H9 (cell line): ENCODE results near the gene SULT2B1. TPM values are rescaled to one million over a fixed set of nuclear protein-coding genes. Genes with fewer than 3 reads are reported as not detected.

Experiments used
- DNase-seq: peaks from one replicate; pipeline ENCODE4 v3.0.0-alpha.2; 2017
- H2AFZ ChIP-seq: one replicate; pipeline ENCODE4 v1.6.1; 2013; ENCODE audit warnings: mild to moderate bottlenecking, low read length, control low read depth, moderate library complexity
- H2AK5ac ChIP-seq: 2 replicates; pipeline ENCODE4 v1.6.1; 2013; ENCODE audit warnings: low read length, control low read depth, mixed read lengths; ENCODE audit not compliant: insufficient read length
- H2BK120ac ChIP-seq: one replicate; pipeline ENCODE4 v1.6.1; 2013; ENCODE audit warnings: low read depth, mild to moderate bottlenecking, low read length, control low read depth, inconsistent platforms; ENCODE audit not compliant: poor library complexity, severe bottlenecking
- H2BK12ac ChIP-seq: 2 replicates; pipeline ENCODE4 v1.6.1; 2013; ENCODE audit warnings: low read length, control low read depth, mixed read lengths, low read depth; ENCODE audit not compliant: insufficient read length
- H2BK15ac ChIP-seq: 2 replicates; pipeline ENCODE4 v1.6.1; 2013; ENCODE audit warnings: low read depth, low read length, control low read depth
- H2BK20ac ChIP-seq: one replicate; pipeline ENCODE4 v1.6.1; 2013; ENCODE audit warnings: low read depth, mild to moderate bottlenecking, low read length, control low read depth, inconsistent platforms; ENCODE audit not compliant: poor library complexity, severe bottlenecking
- H2BK5ac ChIP-seq: 2 replicates; pipeline ENCODE4 v1.6.1; 2013; ENCODE audit warnings: low read length, control low read depth, mixed read lengths; ENCODE audit not compliant: insufficient read length
- H3K14ac ChIP-seq: 2 replicates; pipeline ENCODE4 v1.6.1; 2013; ENCODE audit warnings: low read length, control low read depth; ENCODE audit not compliant: insufficient read depth
- H3K18ac ChIP-seq: 2 replicates; pipeline ENCODE4 v1.6.1; 2013; ENCODE audit warnings: low read depth, mild to moderate bottlenecking, mixed read lengths, low read length, control low read depth; ENCODE audit not compliant: insufficient read length
- H3K23ac ChIP-seq: 2 replicates; pipeline ENCODE4 v1.6.1; 2013; ENCODE audit warnings: low read length, control low read depth, mixed read lengths, low read depth; ENCODE audit not compliant: insufficient read length
- H3K23me2 ChIP-seq: 2 replicates; pipeline ENCODE4 v1.6.1; 2013; ENCODE audit warnings: low read depth, mild to moderate bottlenecking, mixed read lengths, low read length, control low read depth; ENCODE audit not compliant: insufficient read length, poor library complexity, severe bottlenecking
- H3K27ac ChIP-seq: 2 replicates; pipeline ENCODE4 v1.5.1; 2013; ENCODE audit warnings: low read length, control low read depth, mixed read lengths, low read depth; ENCODE audit not compliant: insufficient read length
- H3K27me3 ChIP-seq: 2 replicates; pipeline ENCODE4 v1.6.1; 2013; ENCODE audit warnings: low read length, control low read depth, inconsistent platforms; ENCODE audit not compliant: insufficient read depth
- H3K4ac ChIP-seq: 2 replicates; pipeline ENCODE4 v1.6.1; 2013; ENCODE audit warnings: low read depth, mild to moderate bottlenecking, control low read depth, inconsistent platforms, low read length, moderate library complexity
- H3K4me1 ChIP-seq: 2 replicates; pipeline ENCODE4 v1.6.1; 2013; ENCODE audit warnings: low read length, control low read depth, inconsistent platforms; ENCODE audit not compliant: insufficient read depth
- H3K4me2 ChIP-seq: 2 replicates; pipeline ENCODE4 v1.6.1; 2013; ENCODE audit warnings: low read length, control low read depth, mixed read lengths; ENCODE audit not compliant: insufficient read length, insufficient read depth
- H3K56ac ChIP-seq: 2 replicates; pipeline ENCODE4 v1.6.1; 2013; ENCODE audit warnings: low read depth, mild to moderate bottlenecking, mixed read lengths, low read length, control low read depth; ENCODE audit not compliant: insufficient read length
- H3K79me1 ChIP-seq: 2 replicates; pipeline ENCODE4 v1.6.1; 2013; ENCODE audit warnings: low read depth, mild to moderate bottlenecking, moderate library complexity, low read length, control low read depth, inconsistent platforms; ENCODE audit not compliant: insufficient read depth, poor library complexity, severe bottlenecking
- H3K79me2 ChIP-seq: 2 replicates; pipeline ENCODE4 v1.6.1; 2013; ENCODE audit warnings: low read length, control low read depth, inconsistent platforms; ENCODE audit not compliant: insufficient read depth
- H3K9ac ChIP-seq: 2 replicates; pipeline ENCODE4 v1.6.1; 2013; ENCODE audit warnings: low read length, control low read depth, mixed read lengths; ENCODE audit not compliant: insufficient read length; ENCODE audit errors: extremely low read depth
- H3K9me3 ChIP-seq: one replicate; pipeline ENCODE4 v1.6.1; 2013; ENCODE audit warnings: low read depth, low read length, inconsistent platforms; ENCODE audit not compliant: control insufficient read depth
- H3T11ph ChIP-seq: one replicate; pipeline ENCODE4 v1.6.1; 2013; ENCODE audit warnings: mild to moderate bottlenecking, low read length, control low read depth, inconsistent platforms
- H4K20me1 ChIP-seq: one replicate; pipeline ENCODE4 v1.6.1; 2013; ENCODE audit not compliant: control insufficient read depth, insufficient read length, insufficient read depth
- H4K5ac ChIP-seq: 2 replicates; pipeline ENCODE4 v1.6.1; 2013; ENCODE audit warnings: low read depth, mild to moderate bottlenecking, mixed read lengths, low read length, control low read depth; ENCODE audit not compliant: insufficient read length
- H4K8ac ChIP-seq: replicated peaks from 2 replicates; pipeline ENCODE4 v1.6.1; 2013; ENCODE audit warnings: low read length, control low read depth, mixed read lengths, low read depth; ENCODE audit not compliant: insufficient read length
- H4K91ac ChIP-seq: 2 replicates; pipeline ENCODE4 v1.6.1; 2013; ENCODE audit warnings: low read depth, mild to moderate bottlenecking, moderate library complexity, mixed read lengths, low read length, control low read depth; ENCODE audit not compliant: insufficient read length
- H3K27ac Mint-ChIP-seq, 3 experiments: 2 replicates in 2 of 3; 3 replicates in 1 of 3; pipeline ENCODE4 v1.8.0; 2020 to 2021; ENCODE audit warnings: mixed read lengths in 3 of 3, mild to moderate bottlenecking in 1 of 3, moderate library complexity in 1 of 3
- H3K27me3 Mint-ChIP-seq: 2 replicates; pipeline ENCODE4 v1.8.0; 2021; ENCODE audit warnings: low read depth, mild to moderate bottlenecking, moderate library complexity, mixed read lengths
- H3K36me3 Mint-ChIP-seq, 3 experiments: 2 replicates in 2 of 3; 3 replicates in 1 of 3; pipeline ENCODE4 v1.8.0; 2020 to 2021; ENCODE audit warnings: low read depth in 3 of 3, mixed read lengths in 3 of 3; ENCODE audit not compliant: insufficient read depth in 1 of 3
- H3K4me1 Mint-ChIP-seq, 2 experiments: 2 replicates each; pipeline ENCODE4 v1.8.0; 2020; ENCODE audit warnings: mixed read lengths in 2 of 2
- H3K4me3 Mint-ChIP-seq, 2 experiments: 2 replicates in 1 of 2; 3 replicates in 1 of 2; pipeline ENCODE4 v1.8.0; 2020 to 2021; ENCODE audit warnings: mild to moderate bottlenecking in 2 of 2, mixed read lengths in 2 of 2, moderate library complexity in 1 of 2
- H3K9me3 Mint-ChIP-seq, 2 experiments: 2 replicates in 1 of 2; 3 replicates in 1 of 2; pipeline ENCODE4 v1.8.0; 2020; ENCODE audit warnings: mild to moderate bottlenecking in 2 of 2, mixed read lengths in 2 of 2, moderate library complexity in 1 of 2
- WGBS: extraction: QIAGEN DNeasy Blood & Tissue Kit; methylation state at CpG from one replicate; pipeline ENCODE4 v1.1.7; 2013; ENCODE audit warnings: missing lambda C conversion rate, low lambda C conversion rate, mixed read lengths; ENCODE audit not compliant: insufficient read length; ENCODE audit errors: extremely low coverage; 5-methylcytosine and 5-hydroxymethylcytosine counted together
- total RNA-seq: library from RNA; stranded (reverse); gene quantifications from 2 replicates; pipeline ENCODE4 v1.2.1, GENCODE V29; 2021
- TF ChIP-seq, protein P1 (sequence below): fragments of 200-600 bp; sonication (generic); conservative IDR thresholded peaks from 3 replicates; pipeline ENCODE4 v1.8.0; 2021; ENCODE audit warnings: antibody characterized with exemption, mild to moderate bottlenecking

SULT2B1 gene
- total RNA-seq, 1 experiment from 2014 or later = 1.7 TPM

GRCh38 chr19:48646001-48646721, 94.2 kb downstream of the SULT2B1 start, which contains the start of gene CA11:
Gene CA11, minus strand, starts transcription at chr19:48646187. Its CDS starts 555 bp downstream, at chr19:48645632.
- Mint-ChIP-seq H3K27me3 (peaks cover 2% of the 10 kb centered on the region), H3K9me3 (peaks cover 0 to 3% of the 10 kb centered on the region in 2 experiments; a peak in 2 of 5 replicates), H3K36me3 (peaks cover 5 to 22% (median 19%) of the 10 kb centered on the region in 3 experiments), H3K4me3 (peak within 1 kb of the TSS; percentile 84 to 93), H3K4me1 (peaks cover 16 to 17% of the 10 kb centered on the region in 2 experiments), H3K27ac (peak within 1 kb of the TSS; percentile 88 to 98 (median 98))
- Histone ChIP-seq H3K14ac (0 out of 2 replicates have a peak within 1 kb of the TSS, but pooled peaks have one; percentile 16), H3K9ac (peak within 1 kb of the TSS; percentile 1), H2BK15ac (no peak within 1 kb of the TSS), H4K91ac (no peak within 1 kb of the TSS), H2AFZ (no peak within 1 kb of the TSS), H3K27ac (no peak within 1 kb of the TSS), H3K4me2 (peak within 1 kb of the TSS; percentile 69), H2BK20ac (no peak within 1 kb of the TSS), H3K4me1 (no peaks in the 10 kb centered on the region), H3K56ac (no peak within 1 kb of the TSS), H3T11ph (no peak within 1 kb of the TSS), H3K9me3 (no peaks in the 10 kb centered on the region), H2BK12ac (no peak within 1 kb of the TSS), H3K79me2 (no peaks in the 10 kb centered on the region), H3K18ac (peak within 1 kb of the TSS; percentile 12), H3K23ac (no peak within 1 kb of the TSS), H3K23me2 (peaks cover 16% of the 10 kb centered on the region), H2BK120ac (no peak within 1 kb of the TSS), H4K5ac (no peak within 1 kb of the TSS), H2BK5ac (no peak within 1 kb of the TSS), H4K8ac (no peak within 1 kb of the TSS), H3K4ac (no peak within 1 kb of the TSS), H3K79me1 (no peaks in the 10 kb centered on the region), H2AK5ac (no peak within 1 kb of the TSS), H3K27me3 (no peaks in the 10 kb centered on the region), H4K20me1 (no peaks in the 10 kb centered on the region)
- no CpG with 5 or more reads among the region's 33 CpGs for WGBS
- TF ChIP-seq, protein P1, sequence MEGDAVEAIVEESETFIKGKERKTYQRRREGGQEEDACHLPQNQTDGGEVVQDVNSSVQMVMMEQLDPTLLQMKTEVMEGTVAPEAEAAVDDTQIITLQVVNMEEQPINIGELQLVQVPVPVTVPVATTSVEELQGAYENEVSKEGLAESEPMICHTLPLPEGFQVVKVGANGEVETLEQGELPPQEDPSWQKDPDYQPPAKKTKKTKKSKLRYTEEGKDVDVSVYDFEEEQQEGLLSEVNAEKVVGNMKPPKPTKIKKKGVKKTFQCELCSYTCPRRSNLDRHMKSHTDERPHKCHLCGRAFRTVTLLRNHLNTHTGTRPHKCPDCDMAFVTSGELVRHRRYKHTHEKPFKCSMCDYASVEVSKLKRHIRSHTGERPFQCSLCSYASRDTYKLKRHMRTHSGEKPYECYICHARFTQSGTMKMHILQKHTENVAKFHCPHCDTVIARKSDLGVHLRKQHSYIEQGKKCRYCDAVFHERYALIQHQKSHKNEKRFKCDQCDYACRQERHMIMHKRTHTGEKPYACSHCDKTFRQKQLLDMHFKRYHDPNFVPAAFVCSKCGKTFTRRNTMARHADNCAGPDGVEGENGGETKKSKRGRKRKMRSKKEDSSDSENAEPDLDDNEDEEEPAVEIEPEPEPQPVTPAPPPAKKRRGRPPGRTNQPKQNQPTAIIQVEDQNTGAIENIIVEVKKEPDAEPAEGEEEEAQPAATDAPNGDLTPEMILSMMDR = peak; percentile 92
- DNase-seq = peak; percentile 82
